GM18870 (cell line): ENCODE results near the gene TTC12.
A peak's percentile ranks its signal among the peaks of the same experiment; 100 is the strongest.
"Not testable (repeated sequence)": the region's sequence is repeated elsewhere in the genome, so short reads cannot be mapped to it uniquely, and the experiment has no call there.

Source experiments
- ATAC-seq: cut with Tn5 transposase; IDR thresholded peaks from one replicate; pipeline ENCODE4 v1.9.1; 2021; ENCODE audit warnings: moderate library complexity; ENCODE audit not compliant: unreplicated experiment

TTC12 gene

GRCh38 chr11:113283881-113284280 is 30.5 kb upstream of the TTC12 start:
- no peak for ATAC-seq

DNA sequence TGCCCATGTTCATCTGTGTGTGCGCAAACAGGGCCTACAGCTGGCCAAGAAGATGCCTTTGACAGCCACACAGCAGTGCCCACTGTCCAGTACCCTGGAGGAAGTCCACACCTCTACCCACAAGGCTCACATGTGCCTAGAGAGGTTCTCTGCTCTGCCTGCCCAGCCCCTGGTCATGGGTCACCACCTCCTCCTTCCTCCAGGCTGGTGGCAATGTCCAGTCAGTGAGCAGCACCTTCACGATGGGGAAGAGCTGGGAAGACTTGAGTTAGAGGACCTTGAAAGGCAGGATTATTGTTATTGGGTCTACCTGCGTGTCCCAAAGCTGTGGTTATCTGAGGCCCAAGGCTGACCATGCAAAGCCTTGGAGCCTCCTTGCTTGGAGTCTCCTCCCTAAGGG is 28.4 kb upstream of the TTC12 start:
- no peak for ATAC-seq

GRCh38 chr11:113286509-113287497 is 27.6 kb upstream of the TTC12 start:
- ATAC-seq = no peak

DNA sequence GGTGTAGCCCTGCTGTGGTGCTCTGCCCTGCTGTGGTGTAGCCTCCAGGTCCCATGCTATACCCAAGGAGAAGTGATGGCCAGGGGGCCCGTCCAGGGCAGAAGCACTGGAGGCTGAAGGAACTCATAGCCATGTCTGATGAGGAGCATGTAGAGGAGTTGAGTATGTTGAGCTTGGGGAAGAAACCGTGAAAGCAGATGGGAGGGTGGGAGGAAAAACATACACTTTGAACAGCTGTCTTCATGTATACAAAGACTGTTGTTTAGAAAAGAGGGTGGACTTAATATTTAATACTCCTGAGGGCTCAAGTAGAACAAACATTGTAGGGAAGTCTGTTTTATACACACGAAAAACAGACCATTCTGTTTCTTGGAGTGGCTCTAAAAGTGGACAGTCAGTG is 26.6 kb upstream of the TTC12 start:
- no peak for ATAC-seq

DNA sequence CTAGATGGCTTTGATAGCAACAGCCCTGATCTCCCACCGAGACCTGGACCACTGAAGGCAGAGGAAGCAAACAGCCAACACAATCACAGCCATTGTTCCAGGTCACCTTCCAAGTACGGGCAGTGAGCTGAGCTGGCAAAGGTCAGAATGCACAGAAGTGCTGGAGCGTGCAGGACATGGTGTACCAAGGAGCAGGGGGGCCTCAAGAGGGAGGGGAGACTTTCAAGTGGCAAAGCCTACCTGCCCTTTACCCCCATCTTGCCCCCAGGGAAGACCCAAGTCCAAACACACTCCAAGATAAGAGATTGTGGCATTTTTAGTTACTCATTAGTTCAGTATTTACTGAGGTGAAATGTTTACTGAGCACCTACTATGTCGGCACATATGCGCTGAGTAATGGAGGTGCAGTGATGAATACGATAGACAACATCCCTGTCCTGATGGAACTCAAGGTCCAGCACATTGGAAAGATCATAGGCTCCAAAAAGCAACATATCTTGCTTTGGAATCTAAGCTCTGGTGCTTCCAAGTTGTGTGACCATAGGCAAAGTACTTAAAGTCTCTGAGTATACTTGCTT is 26.0 kb upstream of the TTC12 start:
- no peak for ATAC-seq

DNA sequence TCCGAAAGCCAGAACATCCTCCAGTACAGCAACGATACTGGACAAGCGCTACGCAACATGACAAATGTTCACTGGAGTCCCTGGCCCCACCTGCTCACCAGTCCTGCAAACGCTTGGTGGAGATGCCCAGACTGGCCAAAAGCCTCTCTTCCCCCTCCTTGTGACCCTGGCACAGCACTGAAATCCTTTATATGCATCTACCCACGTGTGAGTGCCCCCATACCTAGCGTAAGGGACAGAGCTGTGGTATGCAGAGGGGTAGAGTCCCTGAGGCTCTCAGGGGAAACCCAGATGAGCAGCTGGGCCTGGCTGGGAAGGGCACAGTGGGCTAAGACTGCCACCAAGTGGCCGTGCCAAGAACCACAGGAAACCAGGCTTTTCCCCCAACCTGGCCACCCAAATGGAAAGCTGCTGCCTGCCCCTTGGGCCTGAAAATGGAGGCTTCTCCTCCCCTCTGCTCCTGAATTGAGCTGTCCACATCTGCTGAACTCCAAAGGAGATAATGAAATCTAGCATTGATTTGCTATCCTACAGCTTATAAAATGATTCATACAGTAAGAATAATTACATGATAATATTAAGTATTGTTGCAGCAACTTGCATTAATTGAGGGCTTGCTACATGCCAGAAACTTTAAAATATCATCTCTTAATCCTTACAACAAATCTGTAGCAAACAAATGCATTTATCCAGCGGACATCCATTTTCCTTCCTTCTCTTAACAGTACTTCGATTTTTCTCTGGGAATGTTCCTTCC is 24.8 kb upstream of the TTC12 start:
- ATAC-seq = peak; percentile 86

- ATAC-seq = no peak
These were observed 20.4 kb upstream of the TTC12 start for GRCh38 chr11:113293936-113294335.

- ATAC-seq = no peak
These were observed 18.4 kb upstream of the TTC12 start for GRCh38 chr11:113295993-113296392.

DNA sequence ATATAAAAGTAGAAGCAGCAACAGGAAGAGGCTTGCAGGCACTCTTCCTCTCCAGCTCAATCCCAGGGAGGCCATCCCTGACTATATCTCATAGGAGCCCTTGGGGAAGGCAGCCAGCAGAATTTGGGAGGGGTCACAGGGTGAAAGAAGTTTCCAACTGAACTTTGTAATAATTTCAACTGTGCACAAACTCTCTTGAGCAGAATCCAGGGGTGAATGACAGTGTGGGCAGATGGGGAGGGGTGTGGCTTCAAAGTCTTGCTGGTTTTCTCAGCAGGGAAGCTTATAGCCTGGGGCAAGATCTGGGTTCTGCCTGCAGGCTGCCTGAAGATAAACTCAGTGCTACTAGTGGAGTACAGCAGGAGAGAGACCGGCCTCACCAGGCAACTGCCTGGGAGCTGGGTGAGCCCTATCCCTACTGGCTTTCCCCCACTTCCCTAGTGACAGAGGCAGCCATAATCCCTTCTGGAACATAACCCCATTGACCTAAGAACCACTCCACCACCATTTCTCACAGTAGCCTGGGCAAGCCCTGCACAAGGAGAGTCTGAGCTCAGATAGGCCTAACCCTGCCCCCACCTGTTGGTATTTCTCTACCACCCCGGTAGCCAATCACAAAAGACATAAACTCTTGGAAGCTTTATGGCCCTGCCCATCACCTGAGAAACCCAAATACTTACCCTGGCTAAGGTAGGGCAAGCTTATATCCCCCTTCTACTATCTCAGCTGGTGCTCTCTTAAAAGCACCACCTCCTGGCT is 17.8 kb upstream of the TTC12 start:
- no peak for ATAC-seq

DNA sequence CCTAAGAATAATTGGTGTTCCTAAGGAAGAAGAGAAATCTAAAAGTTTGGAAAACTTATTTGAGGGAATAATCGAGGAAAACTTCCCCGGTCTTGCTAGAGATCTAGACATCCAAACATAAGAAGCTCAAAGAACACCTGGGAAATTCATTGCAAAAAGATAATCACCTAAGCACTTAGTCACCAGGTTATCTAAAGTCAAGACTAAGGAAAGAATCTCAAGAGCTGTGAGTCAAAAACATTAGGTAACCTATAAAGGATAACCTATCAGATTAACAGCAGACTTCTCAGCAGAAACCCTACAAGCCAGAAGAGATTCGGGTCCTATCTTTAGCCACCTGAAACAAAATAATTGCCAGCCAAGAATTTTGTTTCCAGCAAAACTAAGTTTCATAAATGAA is 15.9 kb upstream of the TTC12 start:
- not testable (repeated sequence) for ATAC-seq

DNA sequence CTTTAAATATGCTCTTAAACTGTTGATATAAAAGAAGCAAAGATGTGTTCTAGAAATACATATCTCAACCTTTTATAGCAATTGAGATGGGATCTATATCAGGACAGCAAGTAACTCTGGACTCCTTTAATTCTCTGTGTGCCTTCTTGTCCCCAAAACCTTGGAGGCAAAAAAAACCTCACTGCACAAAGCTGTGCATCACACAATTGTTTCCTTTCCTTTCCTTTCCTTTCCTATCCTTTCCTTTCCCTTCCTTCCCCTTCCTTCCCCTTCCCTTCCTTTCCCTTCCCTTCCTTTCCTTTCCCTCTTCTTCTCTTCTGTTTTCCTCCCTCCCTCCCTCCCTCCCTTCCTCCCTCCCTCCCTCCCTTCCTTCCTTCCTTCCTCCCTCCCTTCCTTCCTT is 9.5 kb upstream of the TTC12 start:
- no peak for ATAC-seq

- ATAC-seq = no peak
These were observed 8.7 kb upstream of the TTC12 start for GRCh38 chr11:113305440-113306336.

- ATAC-seq = no peak
These were observed 5.8 kb upstream of the TTC12 start for GRCh38 chr11:113308601-113309000.

DNA sequence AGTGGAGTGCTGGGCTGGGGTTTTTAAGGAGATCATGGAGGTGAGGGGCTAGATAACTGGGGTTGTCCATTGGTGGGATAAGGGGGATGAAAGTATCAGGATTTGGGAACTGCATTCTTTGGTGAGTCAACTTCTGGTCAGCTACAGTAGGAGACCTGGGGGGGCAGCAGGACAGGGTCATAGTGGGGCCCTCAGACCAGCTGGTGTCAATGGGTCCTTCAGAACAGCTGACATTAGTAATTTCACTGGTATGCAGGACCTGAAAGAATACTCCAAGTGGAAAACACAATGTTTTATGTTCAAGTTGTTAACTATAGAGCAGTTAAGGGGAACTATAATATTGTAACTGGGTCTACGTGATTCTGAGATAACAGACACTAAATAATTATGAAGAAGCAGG is 2.8 kb upstream of the TTC12 start:
- ATAC-seq = no peak

GRCh38 chr11:113313601-113314000 is 782 bp upstream of the TTC12 start:
- ATAC-seq = no peak

- no peak for ATAC-seq
These were observed 356 bp upstream of the TTC12 start for GRCh38 chr11:113314065-113314388.

DNA sequence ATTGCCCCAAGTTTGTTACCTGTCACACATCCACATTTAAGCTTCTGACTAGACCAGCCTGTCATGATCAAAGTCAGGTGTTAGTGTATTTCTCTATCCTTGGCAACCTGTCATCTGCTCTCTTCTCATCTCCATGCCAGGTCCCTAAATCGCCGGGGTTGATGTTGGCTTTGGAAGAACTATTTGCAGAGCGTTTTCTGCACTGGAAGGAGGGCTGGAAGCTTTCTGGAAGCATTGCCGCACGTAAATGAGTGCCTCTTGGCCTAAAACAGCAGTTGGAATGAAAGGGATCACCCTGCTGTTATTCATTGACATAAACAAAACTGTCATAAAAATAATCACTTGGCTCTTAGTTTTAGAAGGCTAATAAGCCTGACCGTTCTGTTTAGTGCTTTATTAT is 1.4 kb downstream of the TTC12 start:
- ATAC-seq = no peak

DNA sequence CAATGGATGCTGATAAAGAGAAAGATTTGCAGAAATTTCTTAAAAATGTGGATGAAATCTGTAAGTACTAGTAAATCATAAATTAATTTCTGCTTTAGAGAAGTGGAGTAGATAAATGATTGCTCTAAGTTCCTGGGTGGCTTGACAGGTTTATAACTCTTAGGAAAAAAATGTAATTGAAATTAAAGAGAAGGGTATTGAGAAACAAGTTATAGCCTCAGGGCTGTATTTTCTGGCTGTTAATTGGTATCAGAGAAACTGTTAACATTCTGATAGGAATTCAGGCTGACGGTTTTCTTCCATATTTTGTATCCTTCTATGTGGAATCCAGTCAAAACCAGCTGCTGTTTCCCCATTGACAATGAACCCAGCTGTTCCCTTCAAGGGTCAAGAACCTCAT is 1.9 kb downstream of the TTC12 start:
- no peak for ATAC-seq

DNA sequence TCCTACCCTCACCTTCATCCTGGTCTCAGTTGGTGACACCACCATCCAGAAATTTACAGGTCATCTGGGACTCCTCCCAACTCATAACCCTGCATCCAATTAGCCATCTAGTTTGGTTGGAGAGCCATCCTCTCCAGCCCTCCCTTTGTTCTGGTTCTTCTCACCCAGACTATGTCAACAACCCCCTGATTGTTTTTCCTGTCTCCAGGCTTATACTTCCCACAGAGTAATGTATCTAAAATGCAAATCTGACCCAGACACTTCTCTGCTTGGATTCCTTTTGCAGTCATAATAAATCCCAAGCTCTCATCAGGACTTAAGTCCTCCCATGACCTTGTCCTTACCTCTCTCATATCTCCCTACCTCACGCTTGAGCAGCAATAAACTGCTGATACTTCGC is 3.0 kb downstream of the TTC12 start:
- ATAC-seq = no peak

GRCh38 chr11:113319085-113319484 is 4.7 kb downstream of the TTC12 start:
- ATAC-seq = no peak
